ENCODE measurements around the gene FXYD4. TPM values are rescaled to one million over a fixed set of nuclear protein-coding genes. Genes with fewer than 3 reads are reported as not detected.

The FXYD4 gene
- total RNA-seq, 1 experiment from 2014 or later, result not detected

GRCh38 chr10:43354330-43354635, 17.2 kb upstream of the FXYD4 start:
- H3K4me3 Mint-ChIP-seq, result no peak overlapping the region
- ATAC-seq, result no peak
- no peaks in the 10 kb centered on the region for H3K36me3 Mint-ChIP-seq

GRCh38 chr10:43354879-43355380, 16.5 kb upstream of the FXYD4 start:
- H3K27me3 Mint-ChIP-seq (ENCODE audit: low read depth), result no peaks in the 10 kb centered on the region
- H3K9me3 Mint-ChIP-seq, result no peaks in the 10 kb centered on the region
- no peak overlapping the region for H3K4me3 Mint-ChIP-seq
- DNase-seq (ENCODE audit: low spot score) (no peak), ATAC-seq (no peak)
- CTCF ChIA-PET, result interaction anchor here (0.6 to 1.4 kb wide), 7 partner anchors 23 to 507 kb away, joined by 3 to 4 read pairs (median 4); partner anchors contain the start of gene RASGEF1A
- H3K4me1 Mint-ChIP-seq, result peaks cover 32% of the 10 kb centered on the region
- POLR2A ChIA-PET, result interaction anchor here (0.7 kb wide), 2 partner anchors 82 to 276 kb away, joined by 3 read pairs; partner anchors contain the start of gene ZNF487
- H3K27ac Mint-ChIP-seq, result no peak overlapping the region
- no peaks in the 10 kb centered on the region for H3K36me3 Mint-ChIP-seq
- TF ChIP-seq AR (CRISPR knock-in tag; IDR thresholded peaks at IDR 0.05) (no peak), PRRX2 (CRISPR knock-in tag; IDR thresholded peaks at IDR 0.05) (no peak), RELA (CRISPR knock-in tag; IDR thresholded peaks at IDR 0.05; ENCODE audit: borderline replicate concordance) (no peak), HMGXB4 (CRISPR knock-in tag; IDR thresholded peaks at IDR 0.05) (no peak), CREB1 (CRISPR knock-in tag; IDR thresholded peaks at IDR 0.05) (no peak), ZNF425 (CRISPR knock-in tag; conservative IDR thresholded peaks at IDR 0.05) (no peak), ZBTB43 (CRISPR knock-in tag; IDR thresholded peaks at IDR 0.05) (no peak), HMGA2 (CRISPR knock-in tag; IDR thresholded peaks at IDR 0.05) (no peak), EMX1 (CRISPR knock-in tag; IDR thresholded peaks at IDR 0.05) (no peak), GRHL2 (CRISPR knock-in tag; IDR thresholded peaks at IDR 0.05; ENCODE audit: insufficient replicate concordance, severe bottlenecking) (no peak), NFATC4 (CRISPR knock-in tag; IDR thresholded peaks at IDR 0.05) (no peak), ETV6 (CRISPR knock-in tag; IDR thresholded peaks at IDR 0.05) (no peak), MXD4 (CRISPR knock-in tag; IDR thresholded peaks at IDR 0.05; ENCODE audit: borderline replicate concordance) (no peak), SP1 (CRISPR knock-in tag; conservative IDR thresholded peaks at IDR 0.05) (no peak), KAT7 (CRISPR knock-in tag; IDR thresholded peaks at IDR 0.05; ENCODE audit: borderline replicate concordance) (no peak)

More at GRCh38 chr10:43354330-43354635, 17.2 kb upstream of the FXYD4 start:
- ChIA-PET CTCF (interaction anchor here (0.6 to 1.4 kb wide), 4 partner anchors 23 to 133 kb away, joined by 3 to 4 read pairs (median 4); partner anchors contain the start of gene RASGEF1A), POLR2A (interaction anchor here (0.6 kb wide), 1 partner anchor 56 kb away, joined by 3 read pairs; no protein-coding TSS in a partner anchor)
- Mint-ChIP-seq H3K9me3 (no peaks in the 10 kb centered on the region), H3K4me1 (peaks cover 32% of the 10 kb centered on the region), H3K27me3 (ENCODE audit: low read depth) (no peaks in the 10 kb centered on the region), H3K27ac (no peak overlapping the region)
- TF ChIP-seq ZBTB43 (CRISPR knock-in tag; IDR thresholded peaks at IDR 0.05), result no peak
- no peak for TF ChIP-seq GTF2I (CRISPR knock-in tag; conservative IDR thresholded peaks at IDR 0.05)
- no peak for TF ChIP-seq ZNF396 (CRISPR knock-in tag; IDR thresholded peaks at IDR 0.05; ENCODE audit: borderline replicate concordance)
- TF ChIP-seq ELF4 (CRISPR knock-in tag; IDR thresholded peaks at IDR 0.05; ENCODE audit: low read depth), result no peak
- no peak for TF ChIP-seq NFYB (CRISPR knock-in tag; conservative IDR thresholded peaks at IDR 0.05; ENCODE audit: low read depth)
- TF ChIP-seq ATF2 (CRISPR knock-in tag; IDR thresholded peaks at IDR 0.05; ENCODE audit: borderline replicate concordance, low read depth), result no peak
- TF ChIP-seq CREM (CRISPR knock-in tag; IDR thresholded peaks at IDR 0.05), result no peak
- TF ChIP-seq ATF3 (CRISPR knock-in tag; conservative IDR thresholded peaks at IDR 0.05), result no peak
- no peak for DNase-seq (ENCODE audit: low spot score)

All from WTC11 (cell line).